HS-5 (cell line): ENCODE results near the gene INCENP.

Experiments used
- DNase-seq: peaks from one replicate; pipeline ENCODE4 v3.0.0-alpha.2; 2012; ENCODE audit warnings: low read depth

Gene INCENP

DNA sequence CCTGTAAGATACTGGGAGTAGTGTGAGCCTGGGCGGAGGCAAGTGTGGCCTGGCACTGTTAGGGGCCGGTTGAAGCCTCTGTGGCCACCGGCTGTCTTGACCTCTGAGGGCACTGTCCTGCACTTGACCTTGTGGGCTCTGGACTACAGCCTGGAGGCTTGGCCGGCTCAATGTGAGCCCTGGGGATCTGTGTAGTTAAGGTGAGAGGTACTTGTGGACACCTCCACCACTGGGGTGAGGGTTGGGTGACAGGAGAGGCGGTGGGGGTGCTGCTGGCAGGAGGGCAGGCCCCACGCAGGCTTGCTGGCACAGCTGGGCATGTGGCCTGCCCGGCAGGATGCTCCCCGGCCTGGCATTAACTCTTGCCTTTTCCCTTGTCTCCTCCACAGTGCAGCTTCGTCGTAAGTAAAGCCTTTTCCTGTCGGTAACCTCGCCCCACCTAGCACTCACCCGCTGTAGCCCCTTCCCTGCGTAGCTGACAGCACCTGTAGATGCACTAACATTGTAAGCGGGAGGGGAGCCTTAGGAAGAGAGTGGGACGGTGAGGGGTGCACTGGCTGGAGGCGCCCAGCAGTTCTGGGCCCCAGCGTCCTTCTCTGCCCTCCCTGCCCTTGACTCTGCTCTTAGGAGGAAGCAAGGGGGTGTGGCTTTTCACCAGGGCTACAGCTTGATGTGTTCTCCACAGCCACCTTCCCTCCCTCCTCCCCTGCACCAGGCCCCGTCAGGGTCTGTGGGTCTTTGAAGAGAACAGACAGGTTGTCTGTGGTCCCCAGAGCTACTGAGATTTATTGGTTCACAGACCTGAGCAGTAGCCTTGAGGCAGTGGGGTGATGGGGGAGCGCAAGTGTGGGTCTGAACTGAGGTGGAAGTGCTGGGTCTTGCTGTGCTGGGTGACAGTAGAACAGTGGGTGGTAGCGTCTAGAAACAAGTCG is 17.6 kb downstream of the INCENP start:
- DNase-seq: no peak

DNA sequence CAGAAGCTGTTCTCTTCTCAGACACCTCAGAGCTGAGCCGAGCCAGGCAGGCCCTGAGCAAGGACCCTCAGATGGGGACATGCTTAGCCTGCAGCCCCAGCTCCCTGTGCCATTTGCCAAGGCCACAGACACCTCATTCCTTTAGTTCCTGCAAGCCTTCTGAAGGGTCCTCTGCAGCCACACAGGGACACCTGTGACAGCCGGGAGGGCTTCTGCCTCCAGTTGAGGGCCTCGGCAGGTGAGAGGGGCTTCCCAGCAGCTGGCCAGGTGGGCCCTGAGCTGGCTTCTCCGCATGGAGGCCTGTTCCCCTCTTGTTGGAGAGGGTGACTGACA is 18.2 kb downstream of the INCENP start:
- DNase-seq: no peak

DNA sequence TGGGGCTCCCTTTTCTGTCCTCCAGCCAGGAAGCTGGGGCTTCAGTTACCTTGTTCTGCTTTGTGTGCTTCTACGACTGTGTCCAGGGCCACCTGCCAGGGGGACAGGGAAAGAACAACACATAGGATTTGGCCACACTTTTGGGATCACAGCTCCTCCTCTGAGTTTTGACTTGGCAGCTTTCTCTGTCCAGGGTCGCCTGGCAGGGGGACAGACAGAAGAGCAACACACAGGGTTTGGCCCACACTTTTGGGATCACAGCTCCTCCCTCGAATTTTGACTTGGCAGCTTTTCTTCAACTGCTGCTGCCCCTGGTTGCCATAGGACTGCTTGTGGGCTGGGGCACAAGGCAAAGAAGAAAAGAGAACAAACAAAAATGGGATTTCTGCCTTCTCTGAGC is 19.1 kb downstream of the INCENP start:
- no peak for DNase-seq

DNA sequence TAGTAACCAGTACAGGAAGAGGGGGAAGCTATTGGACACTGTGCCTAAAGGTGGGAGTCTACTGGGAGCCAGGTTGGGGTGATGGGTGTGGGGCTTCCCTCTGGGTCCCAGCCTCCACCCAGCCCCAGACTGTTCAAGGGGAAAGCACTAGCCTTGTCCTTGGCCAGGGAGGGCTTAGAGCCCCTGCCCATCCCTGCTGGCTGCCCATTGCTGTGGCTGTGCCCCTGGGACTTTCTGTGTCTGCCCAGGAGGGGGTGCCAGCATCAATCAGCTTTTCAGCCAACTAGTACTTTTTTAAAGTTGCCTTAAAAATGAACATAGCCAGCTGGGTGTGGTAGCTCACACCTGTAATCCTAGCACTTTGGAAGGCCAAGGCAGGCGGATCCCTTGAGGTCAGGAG is 19.9 kb downstream of the INCENP start:
- no peak for DNase-seq

DNA sequence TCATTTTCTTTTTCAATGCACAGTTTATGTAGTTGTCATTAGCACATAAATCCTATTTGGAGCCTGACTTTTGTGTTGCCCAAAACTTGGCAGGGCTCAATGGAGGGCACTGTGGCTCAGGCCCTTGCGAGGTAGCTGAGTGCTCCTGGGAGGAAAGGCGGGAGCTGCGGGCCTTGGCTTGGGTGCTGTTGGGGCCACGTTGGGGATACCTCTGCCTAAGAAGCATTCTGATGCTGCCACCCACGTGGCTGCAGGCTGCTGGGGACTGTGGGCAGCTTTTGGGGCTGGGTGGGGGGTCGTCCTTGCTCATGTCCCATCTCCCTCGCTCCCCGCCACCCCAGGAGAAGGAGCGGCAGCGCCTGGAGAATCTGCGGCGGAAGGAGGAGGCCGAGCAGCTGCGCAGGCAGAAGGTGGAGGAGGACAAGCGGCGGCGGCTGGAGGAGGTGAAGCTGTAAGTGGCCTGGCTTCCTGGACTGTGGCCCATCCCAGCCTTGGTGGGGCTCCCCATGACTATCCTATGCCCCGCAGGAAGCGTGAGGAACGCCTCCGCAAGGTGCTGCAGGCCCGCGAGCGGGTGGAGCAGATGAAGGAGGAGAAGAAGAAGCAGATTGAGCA is 20.9 kb downstream of the INCENP start:
- DNase-seq: no peak

DNA sequence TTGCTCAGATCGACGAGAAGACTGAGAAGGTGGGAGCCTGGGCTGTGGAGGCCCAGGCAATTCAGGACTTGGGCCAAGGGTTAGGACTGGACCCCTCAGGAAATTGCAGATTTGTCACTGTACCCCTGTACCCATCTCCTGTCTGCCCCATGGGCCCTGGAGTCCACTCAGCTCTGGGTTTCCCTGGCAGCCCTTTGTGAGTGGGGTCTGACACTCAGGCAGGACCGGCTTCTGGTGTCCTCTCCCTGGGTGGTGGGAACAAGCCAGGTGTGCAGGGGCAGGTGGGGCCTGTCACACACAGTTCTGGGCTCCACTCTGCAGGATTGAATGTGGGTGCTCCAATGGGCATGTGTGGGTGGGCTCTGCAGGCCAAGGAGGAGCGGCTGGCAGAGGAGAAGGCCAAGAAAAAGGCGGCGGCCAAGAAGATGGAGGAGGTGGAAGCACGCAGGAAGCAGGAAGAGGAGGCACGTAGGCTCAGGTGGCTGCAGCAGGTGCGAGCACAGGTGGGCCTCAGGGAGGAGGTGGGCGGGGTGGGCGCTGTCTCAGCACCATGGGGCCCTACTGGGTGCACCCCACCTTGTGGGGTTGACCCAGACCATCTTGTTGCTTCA is 21.6 kb downstream of the INCENP start:
- DNase-seq: no peak

DNA sequence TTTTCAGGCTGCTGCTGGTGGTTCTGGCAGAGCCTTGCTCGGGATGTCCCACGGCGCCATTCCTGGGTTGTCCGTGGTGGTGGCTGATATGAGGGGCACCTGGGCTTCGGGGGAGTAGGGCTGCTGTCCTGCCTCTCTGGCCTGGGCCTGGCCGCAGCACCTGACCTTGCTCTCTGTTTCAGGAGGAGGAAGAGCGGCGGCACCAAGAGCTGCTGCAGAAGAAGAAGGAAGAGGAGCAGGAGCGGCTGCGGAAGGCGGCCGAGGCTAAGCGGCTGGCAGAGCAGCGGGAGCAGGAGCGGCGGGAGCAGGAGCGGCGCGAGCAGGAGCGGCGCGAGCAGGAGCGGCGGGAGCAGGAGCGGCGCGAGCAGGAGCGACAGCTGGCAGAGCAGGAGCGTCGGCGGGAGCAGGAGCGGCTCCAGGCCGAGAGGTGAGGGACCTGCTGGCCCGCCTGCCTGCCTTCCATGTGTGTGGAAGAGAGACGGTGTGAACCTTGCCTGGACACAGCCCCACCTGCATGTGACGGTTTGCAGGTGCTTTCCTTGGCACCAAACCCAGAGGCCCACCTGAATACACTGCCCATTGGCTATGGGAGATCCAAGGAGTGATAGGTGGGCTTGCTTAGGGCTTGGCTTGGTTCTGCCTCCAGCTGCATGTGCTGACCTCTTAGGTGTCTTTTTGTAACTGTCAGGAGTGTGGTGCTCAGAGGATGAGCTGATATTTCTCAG is 22.8 kb downstream of the INCENP start:
- DNase-seq: no peak

DNA sequence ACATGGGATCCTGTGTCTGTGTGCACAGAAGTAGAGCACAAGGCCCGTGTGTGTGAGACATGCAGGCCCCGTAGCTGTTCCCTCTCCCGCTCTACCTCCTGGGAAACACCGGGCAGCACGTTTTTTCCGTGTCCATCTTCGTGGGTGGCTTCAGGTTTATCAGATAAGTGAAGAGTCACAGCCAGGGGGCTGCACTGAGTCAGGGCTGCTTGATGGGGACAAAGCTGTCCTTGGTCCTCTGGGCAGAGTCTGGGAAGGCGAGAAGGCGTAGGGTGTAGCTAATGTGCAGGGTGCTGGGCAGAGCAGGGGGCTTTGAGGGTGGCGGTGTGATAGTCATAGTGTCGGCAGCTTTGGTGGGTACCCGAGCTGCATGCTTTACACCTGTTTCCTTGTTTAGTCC is 23.7 kb downstream of the INCENP start:
- no peak for DNase-seq

DNA sequence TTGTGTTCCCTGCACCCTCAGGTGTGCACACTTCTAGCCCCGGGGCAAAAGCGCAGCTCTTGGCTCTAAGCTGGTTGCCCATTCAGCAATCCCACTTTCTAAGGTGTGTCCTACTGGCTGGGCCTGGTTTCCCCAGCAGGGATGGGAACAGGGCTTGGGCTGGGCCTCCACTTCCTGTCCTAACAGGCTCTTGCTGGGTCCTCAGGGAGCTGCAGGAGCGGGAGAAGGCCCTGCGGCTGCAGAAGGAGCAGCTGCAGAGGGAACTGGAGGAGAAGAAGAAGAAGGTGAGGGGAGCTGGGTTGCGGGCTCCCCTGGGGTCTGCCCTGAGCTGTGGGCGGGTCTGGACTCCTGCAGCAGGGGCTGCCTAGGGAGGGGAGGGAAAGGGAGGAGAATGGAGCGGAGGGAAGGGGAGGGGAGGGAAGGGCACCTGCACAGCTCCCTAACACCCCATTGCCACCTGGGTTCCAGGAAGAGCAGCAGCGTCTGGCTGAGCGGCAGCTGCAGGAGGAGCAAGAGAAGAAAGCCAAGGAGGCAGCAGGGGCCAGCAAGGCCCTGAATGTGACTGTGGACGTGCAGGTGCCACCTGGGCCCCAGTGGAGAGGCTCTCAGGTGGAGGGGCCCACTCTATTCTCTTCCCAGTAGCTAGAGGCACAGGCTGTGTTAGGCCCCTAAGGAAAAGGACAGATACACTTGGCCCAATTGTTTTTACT is 24.6 kb downstream of the INCENP start:
- DNase-seq: no peak

DNA sequence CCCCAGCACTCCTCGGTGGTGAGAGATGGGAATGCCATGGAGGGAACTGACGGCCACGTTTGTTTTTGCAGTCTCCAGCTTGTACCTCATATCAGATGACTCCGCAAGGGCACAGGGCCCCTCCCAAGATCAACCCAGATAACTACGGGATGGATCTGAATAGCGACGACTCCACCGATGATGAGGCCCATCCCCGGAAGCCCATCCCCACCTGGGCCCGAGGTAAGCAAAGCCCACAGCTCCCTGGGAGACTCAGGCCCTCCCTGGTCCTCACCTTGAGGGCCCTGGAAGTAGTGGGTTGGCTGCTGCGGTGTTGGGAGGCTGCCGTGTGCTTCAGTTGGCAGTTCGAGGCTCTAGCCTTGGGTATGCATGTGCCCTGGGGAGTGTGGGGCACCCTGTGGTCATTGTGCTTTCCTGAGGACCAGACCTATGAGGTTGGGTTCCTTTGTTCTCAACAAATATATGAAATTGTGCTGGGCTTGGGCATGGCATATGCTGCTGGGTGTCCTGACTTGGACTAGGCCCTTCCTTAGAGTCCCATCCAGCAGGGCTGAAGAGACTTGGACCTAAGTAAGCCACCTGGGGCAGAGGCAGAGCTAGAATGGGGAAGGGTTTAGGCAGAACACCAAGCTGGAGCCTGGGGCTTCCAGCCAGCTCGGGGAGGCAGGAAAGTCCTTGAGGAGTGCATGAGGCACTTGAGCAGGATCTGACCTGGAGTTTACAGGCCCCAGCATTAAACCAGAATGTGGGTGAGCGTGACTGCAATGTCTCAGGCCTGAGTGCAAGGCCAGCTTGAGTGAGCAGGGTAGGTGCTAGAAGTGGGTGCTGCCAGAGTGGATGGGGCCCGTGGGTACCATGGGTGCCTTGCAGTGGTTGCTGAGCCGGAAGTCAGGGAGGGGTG is 26.4 kb downstream of the INCENP start:
- no peak for DNase-seq

DNA sequence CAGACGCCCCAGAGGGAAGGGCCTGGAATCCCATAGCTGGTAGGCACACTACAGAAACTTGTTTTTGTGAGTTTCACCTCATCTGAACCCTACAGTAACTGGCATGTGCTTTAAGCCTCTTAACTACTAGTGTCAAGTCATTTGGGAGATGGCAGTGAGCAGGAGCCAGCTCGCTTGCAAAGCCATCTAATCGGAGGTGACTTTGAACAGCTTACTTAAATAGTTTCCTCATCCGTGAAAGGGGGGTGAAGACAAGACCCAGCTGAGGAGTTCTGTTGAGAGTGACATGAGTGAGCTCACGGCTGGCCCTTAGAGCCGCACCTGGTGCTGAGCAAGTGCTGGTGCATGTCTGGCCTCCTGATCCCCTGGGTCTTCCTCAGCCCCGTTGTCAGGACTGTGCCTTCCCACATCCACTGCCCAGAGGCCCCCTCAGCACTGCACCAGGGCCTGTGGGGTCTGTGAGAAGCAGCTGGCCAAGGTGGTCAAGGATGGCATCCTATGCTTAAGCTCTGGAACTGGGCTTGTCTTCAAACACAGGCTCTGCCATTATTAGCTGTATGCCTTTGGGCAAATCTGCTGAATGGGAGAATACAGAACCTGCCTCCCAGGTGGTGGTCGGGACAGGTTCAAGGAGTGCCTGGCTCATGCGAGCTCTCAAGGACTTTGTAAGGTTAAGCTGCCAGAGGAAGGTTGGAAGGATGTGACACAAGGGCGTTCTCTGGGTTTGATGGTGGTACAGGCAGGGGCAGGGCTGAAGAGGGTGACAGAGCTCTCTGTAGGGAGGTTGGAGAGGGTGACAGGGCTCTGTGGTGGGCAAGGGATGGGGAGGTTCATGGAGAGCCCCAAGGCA is 27.3 kb downstream of the INCENP start:
- no peak for DNase-seq

DNA sequence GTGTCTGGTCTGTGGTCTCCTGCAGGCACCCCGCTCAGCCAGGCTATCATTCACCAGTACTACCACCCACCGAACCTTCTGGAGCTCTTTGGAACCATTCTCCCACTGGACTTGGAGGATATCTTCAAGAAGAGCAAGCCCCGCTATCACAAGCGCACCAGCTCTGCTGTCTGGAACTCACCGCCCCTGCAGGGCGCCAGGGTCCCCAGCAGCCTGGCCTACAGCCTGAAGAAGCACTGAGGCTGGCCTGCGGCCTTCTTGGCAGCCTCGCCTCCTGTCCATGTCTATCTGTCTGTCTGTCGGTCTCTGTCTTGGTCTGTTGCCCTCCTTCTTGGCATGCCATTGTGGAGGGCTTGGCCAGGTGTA is 27.9 kb downstream of the INCENP start:
- no peak for DNase-seq

DNA sequence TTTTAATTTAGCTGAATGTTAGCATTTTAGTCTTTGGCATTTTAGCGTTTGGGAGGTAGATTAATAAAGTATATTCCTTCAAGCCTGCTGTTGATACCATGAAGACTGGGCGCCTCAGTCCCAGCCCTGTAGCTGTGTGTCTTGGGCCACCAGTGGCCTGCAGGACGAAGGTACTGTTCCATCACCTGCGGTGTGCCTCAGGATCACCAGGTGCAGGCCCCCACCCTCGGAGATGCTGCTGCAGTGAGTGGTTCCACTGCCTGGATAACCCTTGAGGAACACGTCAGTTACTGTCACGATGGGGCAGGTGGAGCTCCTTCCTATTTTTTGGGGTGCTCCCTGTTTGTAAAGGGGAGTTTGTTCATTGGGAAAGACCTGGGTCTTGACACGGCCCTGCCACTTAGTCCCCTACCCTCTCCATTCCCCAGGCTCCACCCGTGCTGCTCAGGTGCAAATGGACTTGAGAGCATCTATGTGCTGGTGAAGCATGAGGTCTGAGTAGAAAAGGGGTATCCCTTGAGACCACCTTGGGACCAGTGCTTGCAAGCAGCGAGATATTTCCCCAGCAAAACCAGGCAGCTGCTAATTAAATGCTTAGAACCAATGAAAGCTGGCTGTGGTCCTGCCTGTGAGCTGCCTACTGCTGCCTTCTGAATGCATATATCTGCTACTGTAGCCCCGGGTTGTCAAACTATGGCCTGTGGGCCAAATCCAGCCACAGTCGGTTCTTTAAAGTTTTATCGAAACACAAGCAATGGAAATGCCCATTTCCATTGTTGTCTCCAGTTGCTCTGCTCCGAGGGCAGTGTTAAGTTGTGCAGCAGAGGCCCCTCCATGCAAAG is 28.7 kb downstream of the INCENP start:
- no peak for DNase-seq

DNA sequence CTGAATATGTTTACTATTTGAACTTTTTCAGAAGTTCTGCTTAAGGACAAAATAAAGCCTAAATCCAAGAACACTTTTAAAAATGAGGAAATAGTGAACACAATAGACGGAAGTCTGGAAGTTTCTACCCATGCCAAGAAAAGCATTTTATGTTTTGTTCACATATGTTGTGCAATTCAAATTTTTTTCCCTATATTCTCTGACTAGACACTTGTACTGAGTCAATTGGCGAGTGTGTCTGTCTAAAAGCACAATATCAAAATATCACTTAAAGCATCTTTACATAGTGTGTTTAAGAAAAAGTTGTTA is 29.2 kb downstream of the INCENP start:
- DNase-seq: no peak

DNA sequence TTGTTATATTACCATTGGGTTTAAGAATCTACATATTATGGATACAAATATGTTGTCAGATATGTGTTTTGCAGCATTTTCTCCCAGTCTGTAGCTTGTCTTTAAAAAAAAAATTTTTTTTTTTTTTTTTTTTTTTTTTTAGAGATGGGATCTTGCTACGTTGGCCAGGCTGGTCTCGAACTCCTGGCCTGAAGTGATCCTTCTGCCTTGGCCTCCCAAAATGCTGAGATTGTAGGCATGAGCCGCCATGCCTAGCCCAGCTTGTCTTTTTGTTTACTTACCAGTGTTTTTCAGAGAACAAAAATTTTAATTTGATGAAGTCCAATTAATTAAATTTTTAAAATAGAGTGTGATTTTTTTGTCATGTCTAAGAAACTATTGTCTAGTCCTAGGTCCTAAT is 29.8 kb downstream of the INCENP start:
- DNase-seq: no peak

DNA sequence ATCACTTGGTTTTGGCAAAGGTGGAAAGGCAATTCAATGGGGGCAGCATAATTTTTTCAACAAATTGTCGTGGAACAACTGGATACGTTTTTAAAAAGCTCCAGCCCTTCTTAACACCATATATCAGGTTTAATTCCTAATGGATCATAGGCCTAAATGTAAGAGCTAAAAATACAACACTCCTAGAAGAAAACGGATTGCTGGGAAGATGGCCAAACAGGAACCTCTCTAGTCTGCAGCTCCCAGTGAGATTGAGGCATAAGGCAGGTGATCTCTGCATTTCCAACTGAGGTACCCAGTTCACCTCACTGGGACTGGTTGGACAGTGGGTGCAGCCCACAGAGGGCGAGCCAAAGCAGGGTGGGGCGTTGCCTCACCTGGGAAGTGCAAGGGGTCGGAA is 33.8 kb downstream of the INCENP start:
- DNase-seq: no peak

DNA sequence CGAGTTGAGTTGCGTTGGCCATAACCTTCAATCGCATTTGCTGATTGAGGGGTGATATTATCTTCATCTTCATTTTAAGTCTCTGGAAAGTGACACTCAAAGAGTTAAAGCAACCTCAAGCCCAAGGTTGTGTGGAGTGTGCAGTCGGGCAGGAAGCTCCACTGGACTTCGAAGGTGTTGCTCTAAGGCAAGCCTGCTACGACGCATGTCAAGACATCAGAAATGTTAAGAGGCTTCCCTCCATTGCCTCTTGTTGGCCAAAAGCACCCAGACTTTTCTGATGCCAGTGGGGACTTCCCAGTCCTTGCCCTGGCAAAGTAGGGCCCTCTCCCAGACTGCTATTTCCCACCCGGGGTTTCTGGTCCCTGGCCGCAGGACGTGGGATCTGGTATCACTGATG is 42.6 kb downstream of the INCENP start:
- DNase-seq: no peak

DNA sequence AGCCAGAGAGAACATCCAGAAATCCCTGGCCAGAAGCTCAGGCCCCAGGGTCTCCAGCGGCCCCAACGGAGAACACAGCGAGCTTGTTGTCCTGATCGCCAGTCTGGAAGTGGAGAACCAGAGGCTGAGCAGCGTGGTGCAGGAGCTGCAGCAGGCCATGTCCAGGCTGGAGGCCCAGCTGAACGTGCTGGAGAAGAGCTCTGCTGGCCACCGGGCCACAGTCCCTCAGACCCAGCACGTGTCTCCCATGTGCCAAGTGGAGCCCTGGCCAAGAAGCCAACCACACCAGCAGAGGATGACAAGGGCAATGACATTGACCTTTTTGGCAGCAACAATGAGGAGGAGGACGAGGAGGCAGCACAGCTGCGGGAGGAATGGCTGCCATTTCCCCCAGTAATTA is 45.6 kb downstream of the INCENP start:
- no peak for DNase-seq

DNA sequence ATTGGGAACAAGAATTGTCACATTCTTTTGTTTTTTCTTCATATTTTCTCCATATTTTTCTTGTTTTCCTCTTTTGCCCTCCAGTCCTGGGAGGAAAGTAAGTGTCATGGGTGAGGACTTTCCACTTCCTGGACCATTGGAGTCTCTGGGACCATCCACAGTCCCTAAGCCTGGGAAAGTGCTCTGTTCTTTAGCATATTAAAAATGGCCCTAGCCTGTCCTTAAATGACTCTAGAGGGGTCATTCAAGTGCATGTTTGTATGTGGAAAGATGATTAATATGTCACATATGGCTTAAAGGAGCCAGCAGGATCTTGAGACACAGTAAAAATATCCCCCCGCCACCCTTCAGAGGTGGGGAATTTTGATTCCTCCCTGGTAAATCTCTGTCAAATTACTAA is 46.1 kb downstream of the INCENP start:
- no peak for DNase-seq
